Stimulated activated CD4-positive, alpha-beta T cell treated with anti-CD3 and anti-CD28 coated beads, TNF-alpha, amount 100 ng/mL, for 48 hours (primary cell): ENCODE results near the gene TSPO.

Source experiments
- DNase-seq, 3 donors: peaks; one replicate each; pipeline ENCODE4 v3.0.0-alpha.2; 2020; ENCODE audit warnings: low read depth in 3 of 3

TSPO gene

GRCh38 chr22:43201486-43202219 is 50.3 kb downstream of the TSPO start:
- DNase-seq = no peak

- no peak for DNase-seq
Measured at GRCh38 chr22:43202326-43202725, 51.0 kb downstream of the TSPO start.

GRCh38 chr22:43202756-43203410 is 51.5 kb downstream of the TSPO start:
- DNase-seq = no peak

- no peak for DNase-seq
Measured at GRCh38 chr22:43203471-43203981, 52.2 kb downstream of the TSPO start.

GRCh38 chr22:43205261-43205691 is 53.9 kb downstream of the TSPO start:
- DNase-seq = no peak

- no peak for DNase-seq
Measured at GRCh38 chr22:43205748-43206508, 54.6 kb downstream of the TSPO start.

- DNase-seq = no peak
Measured at GRCh38 chr22:43206509-43207161, 55.3 kb downstream of the TSPO start.

GRCh38 chr22:43207386-43207785 is 56.0 kb downstream of the TSPO start:
- no peak for DNase-seq

GRCh38 chr22:43207849-43208702 is 56.7 kb downstream of the TSPO start:
- no peak for DNase-seq

GRCh38 chr22:43208703-43209522 is 57.6 kb downstream of the TSPO start:
- no peak for DNase-seq

GRCh38 chr22:43209523-43209890 is 58.1 kb downstream of the TSPO start:
- DNase-seq = no peak

- DNase-seq = no peak
Measured at GRCh38 chr22:43209971-43210370, 58.6 kb downstream of the TSPO start.

GRCh38 chr22:43210631-43211515 is 59.5 kb downstream of the TSPO start:
- DNase-seq = no peak

- no peak for DNase-seq
Measured at GRCh38 chr22:43211941-43212433, 60.6 kb downstream of the TSPO start.

- no peak for DNase-seq
Measured at GRCh38 chr22:43212434-43212952, 61.1 kb downstream of the TSPO start.
